DOHH2 (cell line): ENCODE data around the gene PREX1.

Source experiments
- H3F3A ChIP-seq: fragments of 200-600 bp; sonication (generic), shearing (Covaris generic); 2 replicates; pipeline ENCODE4 v1.6.0; 2016; ENCODE audit warnings: antibody characterized with exemption, mild to moderate bottlenecking; ENCODE audit not compliant: control insufficient read depth, insufficient read depth
- H3K27ac ChIP-seq: fragments of 200-600 bp; sonication (generic); 2 replicates; pipeline ENCODE4 v1.5.1; 2014; ENCODE audit warnings: low read depth, mild to moderate bottlenecking, low read length, moderate library complexity
- H3K27me3 ChIP-seq: fragments of 200-600 bp; sonication (generic); 2 replicates; pipeline ENCODE4 v1.6.1; 2014; ENCODE audit warnings: mild to moderate bottlenecking, low read length, mixed read lengths; ENCODE audit not compliant: control insufficient read depth
- H3K36me3 ChIP-seq: fragments of 200-600 bp; sonication (generic); 2 replicates; pipeline ENCODE4 v1.6.1; 2014; ENCODE audit warnings: mild to moderate bottlenecking, low read length, moderate library complexity, mixed read lengths; ENCODE audit not compliant: control insufficient read depth
- H3K4me1 ChIP-seq: fragments of 200-600 bp; sonication (generic); 2 replicates; pipeline ENCODE4 v1.6.1; 2014; ENCODE audit warnings: mild to moderate bottlenecking, low read length, mixed read lengths; ENCODE audit not compliant: control insufficient read depth
- H3K4me2 ChIP-seq: fragments of 200-600 bp; sonication (generic); 2 replicates; pipeline ENCODE4 v1.6.0; 2014; ENCODE audit warnings: mild to moderate bottlenecking, low read length, moderate library complexity
- H3K4me3 ChIP-seq: fragments of 200-600 bp; sonication (generic); 2 replicates; pipeline ENCODE4 v1.5.1; 2014; ENCODE audit warnings: mild to moderate bottlenecking, low read length, mixed read lengths
- H3K79me2 ChIP-seq: fragments of 200-600 bp; sonication (generic); 2 replicates; pipeline ENCODE4 v1.6.1; 2014; ENCODE audit warnings: mild to moderate bottlenecking, low read length, mixed read lengths; ENCODE audit not compliant: control insufficient read depth
- H3K9me2 ChIP-seq: fragments of 200-600 bp; sonication (generic); replicated peaks from 2 replicates; pipeline ENCODE4 v1.6.1; 2014; ENCODE audit warnings: mild to moderate bottlenecking, low read length, mixed read lengths; ENCODE audit not compliant: control insufficient read depth
- H3K9me3 ChIP-seq: fragments of 200-600 bp; sonication (generic); 2 replicates; pipeline ENCODE4 v1.6.1; 2014; ENCODE audit warnings: antibody characterized with exemption, low read length, mixed read lengths; ENCODE audit not compliant: control insufficient read depth, insufficient read depth
- H4K20me1 ChIP-seq: fragments of 200-600 bp; sonication (generic); 2 replicates; pipeline ENCODE4 v1.6.0; 2014; ENCODE audit warnings: low read depth, mild to moderate bottlenecking, antibody characterized with exemption, low read length, moderate library complexity; ENCODE audit not compliant: control insufficient read depth, insufficient read depth
- CTCF ChIP-seq: fragments of 200-600 bp; sonication (generic); IDR thresholded peaks from one replicate; pipeline ENCODE4 v1.5.1; 2014; ENCODE audit warnings: antibody characterized with exemption, mild to moderate bottlenecking, low read depth, low read length; ENCODE audit not compliant: poor library complexity, severe bottlenecking
- EZH2phosphoT487 ChIP-seq: fragments of 200-600 bp; sonication (generic); IDR thresholded peaks from 2 replicates; pipeline ENCODE4 v1.6.1; 2017; ENCODE audit warnings: borderline replicate concordance, mild to moderate bottlenecking, antibody characterized with exemption, low read length, moderate library complexity, mixed read lengths

Gene PREX1

DNA sequence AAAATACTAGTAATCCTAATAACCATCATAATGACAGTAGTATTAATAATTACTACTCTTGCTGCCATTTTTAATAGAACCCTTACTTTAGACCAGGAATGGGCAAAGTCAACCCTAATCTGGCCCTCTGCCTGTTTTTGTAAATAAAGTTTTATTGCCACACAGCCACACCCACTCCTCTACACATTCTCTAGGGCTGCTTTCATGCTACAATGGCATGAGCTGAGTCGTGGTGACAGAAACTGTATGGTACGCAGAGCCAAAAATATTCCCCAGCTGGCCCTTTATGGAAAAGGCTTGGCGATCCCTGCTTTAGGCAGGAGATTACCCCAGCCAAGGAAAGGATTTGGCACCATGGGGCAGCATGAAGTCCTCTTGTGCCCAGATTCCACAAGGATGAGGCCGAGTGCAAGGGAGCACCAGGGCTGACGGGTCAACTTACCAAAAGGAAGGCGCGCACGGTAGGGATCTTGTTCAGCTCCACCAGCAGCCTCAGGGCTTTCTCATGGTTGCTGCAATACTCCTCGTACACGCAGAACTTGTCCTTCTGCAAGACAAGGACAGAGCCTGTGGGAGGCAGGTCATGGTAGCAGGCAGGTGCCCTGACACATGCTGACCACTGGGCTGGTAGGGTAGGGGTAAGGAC lies 93.6 kb downstream of the PREX1 start:
- TF ChIP-seq EZH2phosphoT487: no peak
- TF ChIP-seq CTCF: no peak
- H3K36me3 ChIP-seq: no peaks in the 10 kb centered on the region
- H3K4me2 ChIP-seq: no peak overlapping the region
- H3K27ac ChIP-seq: no peak overlapping the region
- no peaks in the 10 kb centered on the region for H3K27me3 ChIP-seq
- H4K20me1 ChIP-seq: no peaks in the 10 kb centered on the region
- H3K9me3 ChIP-seq: no peaks in the 10 kb centered on the region
- H3F3A ChIP-seq: no peaks in the 10 kb centered on the region
- no peak overlapping the region for H3K4me3 ChIP-seq
- H3K79me2 ChIP-seq: no peaks in the 10 kb centered on the region
- H3K4me1 ChIP-seq: peaks cover 25% of the 10 kb centered on the region
- H3K9me2 ChIP-seq: no peaks in the 10 kb centered on the region

DNA sequence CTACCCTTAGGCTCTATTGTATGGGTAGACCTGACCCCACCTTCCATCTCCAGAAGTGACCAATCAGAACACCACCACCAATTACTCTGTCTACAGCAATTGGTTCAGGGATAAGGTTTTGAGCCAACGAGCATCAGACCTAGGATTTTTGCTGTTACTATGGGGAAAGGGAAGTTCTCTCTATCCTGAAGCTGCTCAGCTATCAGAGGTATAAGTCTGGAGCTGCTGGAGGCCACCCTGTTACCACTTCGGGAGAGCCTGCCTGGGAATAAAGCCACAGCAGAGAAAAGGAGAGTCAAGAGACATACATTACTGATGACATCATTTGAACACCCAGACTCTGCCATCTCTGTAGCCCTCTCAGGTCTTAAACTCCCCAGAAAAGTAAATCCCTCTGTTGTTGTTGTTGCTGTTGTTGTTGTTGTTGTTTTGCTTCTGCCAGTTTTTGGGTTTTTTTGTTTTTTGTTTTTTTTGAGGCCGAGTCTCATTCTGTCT lies 94.5 kb downstream of the PREX1 start:
- H3K4me2 ChIP-seq: no peak overlapping the region
- no peaks in the 10 kb centered on the region for H3K27me3 ChIP-seq
- no peaks in the 10 kb centered on the region for H4K20me1 ChIP-seq
- no peaks in the 10 kb centered on the region for H3F3A ChIP-seq
- peaks cover 16% of the 10 kb centered on the region for H3K4me1 ChIP-seq
- no peak for TF ChIP-seq EZH2phosphoT487
- no peak for TF ChIP-seq CTCF
- no peaks in the 10 kb centered on the region for H3K36me3 ChIP-seq
- H3K9me3 ChIP-seq: no peaks in the 10 kb centered on the region
- no peak overlapping the region for H3K27ac ChIP-seq
- no peaks in the 10 kb centered on the region for H3K9me2 ChIP-seq
- no peaks in the 10 kb centered on the region for H3K79me2 ChIP-seq
- H3K4me3 ChIP-seq: no peak overlapping the region

DNA sequence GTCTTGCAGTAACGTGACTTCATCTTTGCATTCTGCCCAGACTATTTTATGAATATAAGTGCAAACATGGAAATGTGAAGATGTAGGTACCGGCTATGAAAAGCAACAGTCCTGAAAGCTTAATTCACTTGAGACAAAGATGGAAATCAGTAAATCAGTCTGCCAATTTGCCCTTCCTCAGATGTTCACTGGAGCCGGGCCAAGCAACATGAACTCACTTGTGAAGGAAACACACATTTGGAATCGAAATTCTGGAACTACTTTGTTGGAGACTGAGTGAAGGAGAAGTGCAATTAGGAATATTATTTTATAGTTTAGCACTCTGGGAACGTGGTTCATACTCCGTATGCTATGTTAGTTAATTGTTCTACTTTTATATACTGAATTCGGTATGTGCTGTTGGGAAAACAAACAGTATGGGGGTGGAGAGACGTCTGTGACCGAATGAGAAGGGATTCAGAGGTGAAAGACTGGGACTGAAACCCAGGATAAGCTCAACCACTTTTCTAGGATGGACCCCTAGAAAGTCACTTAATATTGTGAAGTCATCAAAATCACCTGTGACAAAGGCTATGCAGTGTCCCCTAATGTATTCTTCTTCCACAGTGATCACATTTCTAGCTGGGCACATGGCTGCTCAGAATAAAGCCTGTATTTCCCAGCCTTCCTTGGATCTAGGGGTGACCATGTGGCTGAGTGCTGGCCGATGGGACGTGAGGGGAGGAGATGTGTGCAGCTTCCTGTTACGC lies 95.5 kb downstream of the PREX1 start:
- no peaks in the 10 kb centered on the region for H3K9me2 ChIP-seq
- no peaks in the 10 kb centered on the region for H3F3A ChIP-seq
- H3K4me2 ChIP-seq: no peak overlapping the region
- peaks cover 9% of the 10 kb centered on the region; the same call in 1 of the 2 replicates for H3K4me1 ChIP-seq
- H3K27ac ChIP-seq: no peak overlapping the region
- no peaks in the 10 kb centered on the region for H3K9me3 ChIP-seq
- H3K27me3 ChIP-seq: no peaks in the 10 kb centered on the region
- no peak for TF ChIP-seq EZH2phosphoT487
- no peak for TF ChIP-seq CTCF
- no peak overlapping the region for H3K4me3 ChIP-seq
- H3K79me2 ChIP-seq: no peaks in the 10 kb centered on the region
- no peaks in the 10 kb centered on the region for H4K20me1 ChIP-seq
- no peaks in the 10 kb centered on the region for H3K36me3 ChIP-seq
